ENCODE measurements around the gene KREMEN1.

The KREMEN1 gene

DNA sequence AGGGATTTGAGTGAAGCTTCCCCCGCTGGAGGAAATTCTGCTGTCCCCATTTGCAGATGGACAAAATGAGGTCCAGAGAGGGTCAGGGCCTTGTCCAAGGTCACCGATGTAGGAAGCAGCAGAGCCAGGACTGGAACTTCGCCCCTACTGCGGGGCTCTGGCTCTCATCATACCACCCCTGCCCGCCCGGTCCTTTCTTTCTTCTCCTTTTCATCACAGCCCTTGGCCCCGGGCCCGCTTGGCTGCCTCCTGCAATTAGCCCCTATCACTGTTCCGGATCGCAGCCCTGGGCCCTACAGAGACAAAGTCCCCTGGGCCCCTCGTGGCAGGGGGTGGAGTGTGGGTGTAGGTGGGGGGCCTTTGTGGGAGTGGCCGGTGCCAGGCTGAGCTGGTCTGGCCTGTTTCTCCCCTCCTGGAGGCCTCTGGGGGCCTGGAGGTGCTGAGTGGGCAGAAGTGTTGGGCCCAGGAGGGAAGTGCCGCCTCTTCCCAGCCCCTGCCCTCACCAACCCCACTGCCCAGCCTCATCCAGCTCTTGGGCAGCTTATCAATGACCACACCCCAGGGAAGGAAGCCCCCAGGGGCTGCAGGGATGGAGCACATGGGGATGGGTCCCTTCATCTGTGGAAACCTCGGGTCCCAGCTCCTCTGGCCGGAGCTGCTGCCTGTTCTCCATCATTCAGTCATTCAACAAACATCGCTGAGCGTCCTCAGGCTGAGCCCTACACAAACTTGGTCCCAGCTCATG, 136.2 kb downstream of the KREMEN1 start:
- H3K4me3 ChIP-seq (ENCODE audit: control insufficient read depth, low read depth, low read length), result no peak overlapping the region
- TF ChIP-seq, protein P1, sequence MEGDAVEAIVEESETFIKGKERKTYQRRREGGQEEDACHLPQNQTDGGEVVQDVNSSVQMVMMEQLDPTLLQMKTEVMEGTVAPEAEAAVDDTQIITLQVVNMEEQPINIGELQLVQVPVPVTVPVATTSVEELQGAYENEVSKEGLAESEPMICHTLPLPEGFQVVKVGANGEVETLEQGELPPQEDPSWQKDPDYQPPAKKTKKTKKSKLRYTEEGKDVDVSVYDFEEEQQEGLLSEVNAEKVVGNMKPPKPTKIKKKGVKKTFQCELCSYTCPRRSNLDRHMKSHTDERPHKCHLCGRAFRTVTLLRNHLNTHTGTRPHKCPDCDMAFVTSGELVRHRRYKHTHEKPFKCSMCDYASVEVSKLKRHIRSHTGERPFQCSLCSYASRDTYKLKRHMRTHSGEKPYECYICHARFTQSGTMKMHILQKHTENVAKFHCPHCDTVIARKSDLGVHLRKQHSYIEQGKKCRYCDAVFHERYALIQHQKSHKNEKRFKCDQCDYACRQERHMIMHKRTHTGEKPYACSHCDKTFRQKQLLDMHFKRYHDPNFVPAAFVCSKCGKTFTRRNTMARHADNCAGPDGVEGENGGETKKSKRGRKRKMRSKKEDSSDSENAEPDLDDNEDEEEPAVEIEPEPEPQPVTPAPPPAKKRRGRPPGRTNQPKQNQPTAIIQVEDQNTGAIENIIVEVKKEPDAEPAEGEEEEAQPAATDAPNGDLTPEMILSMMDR (IDR thresholded peaks at IDR 0.05; ENCODE audit: control insufficient read depth, insufficient read depth, low read depth, low read length, missing control alignments), result no peak
- DNase-seq (ENCODE audit: low read depth), result no peak

DNA sequence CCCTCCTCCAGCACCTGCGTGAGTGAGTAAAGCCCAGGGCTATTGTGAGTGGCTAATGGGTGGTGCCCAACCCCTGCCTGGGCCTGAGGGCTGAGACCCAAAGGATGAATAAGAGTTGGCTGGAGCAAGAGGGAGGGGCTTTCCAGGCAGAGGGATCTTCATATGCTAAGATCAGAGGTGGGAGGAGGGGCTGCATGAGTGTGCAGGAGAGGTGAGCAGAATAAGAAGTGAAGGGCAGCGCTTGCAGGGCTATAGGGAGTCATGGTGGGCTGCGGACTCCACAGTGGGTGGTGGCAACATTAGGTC, 136.7 kb downstream of the KREMEN1 start:
- DNase-seq (ENCODE audit: low read depth), result no peak
- H3K4me3 ChIP-seq (ENCODE audit: control insufficient read depth, low read depth, low read length), result no peak overlapping the region
- TF ChIP-seq, protein P1 (IDR thresholded peaks at IDR 0.05; ENCODE audit: control insufficient read depth, insufficient read depth, low read depth, low read length, missing control alignments), result no peak

DNA sequence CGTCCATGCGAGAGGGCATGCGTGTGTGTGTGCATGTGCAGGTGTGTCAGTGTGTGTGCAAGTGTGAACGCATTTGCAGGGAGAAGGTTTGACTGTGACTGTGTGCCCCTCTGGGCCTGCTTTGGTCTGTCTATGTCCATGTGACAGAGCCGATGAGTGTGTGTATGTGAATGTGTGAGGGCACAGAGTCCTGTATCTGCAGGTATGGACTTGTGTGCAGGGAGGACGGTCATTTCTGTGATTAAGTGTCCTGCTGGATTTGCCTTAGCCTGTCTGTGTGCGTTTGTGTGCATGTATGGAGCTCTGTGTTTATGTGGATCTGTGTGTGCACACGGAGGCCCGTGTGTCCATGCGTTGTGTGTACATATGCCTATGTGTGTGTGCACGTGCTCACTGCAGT, 138.2 kb downstream of the KREMEN1 start:
- no peak for DNase-seq (ENCODE audit: low read depth)
- TF ChIP-seq, protein P1 (IDR thresholded peaks at IDR 0.05; ENCODE audit: control insufficient read depth, insufficient read depth, low read depth, low read length, missing control alignments), result no peak
- H3K4me3 ChIP-seq (ENCODE audit: control insufficient read depth, low read depth, low read length), result no peak overlapping the region

DNA sequence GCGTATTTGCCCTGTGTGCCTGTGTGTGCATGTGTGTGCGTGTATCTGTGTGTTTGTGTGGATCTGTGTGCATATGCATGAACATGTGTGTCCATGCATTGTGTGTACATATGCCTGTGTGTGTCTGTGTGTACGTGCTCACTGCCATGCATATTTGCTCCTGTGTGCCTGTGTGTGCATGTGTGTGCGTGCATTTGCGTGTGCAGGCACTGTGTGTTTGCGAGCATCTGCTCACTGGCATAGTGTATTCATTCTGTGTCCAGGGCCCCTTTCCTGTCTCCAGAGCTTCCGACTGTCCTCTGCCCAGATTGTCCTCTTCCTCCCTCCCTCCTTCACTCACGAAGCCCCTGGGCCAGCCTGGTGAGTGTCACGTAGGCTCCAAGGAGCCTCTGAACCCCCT, 138.6 kb downstream of the KREMEN1 start:
- no peak overlapping the region for H3K4me3 ChIP-seq (ENCODE audit: control insufficient read depth, low read depth, low read length)

DNA sequence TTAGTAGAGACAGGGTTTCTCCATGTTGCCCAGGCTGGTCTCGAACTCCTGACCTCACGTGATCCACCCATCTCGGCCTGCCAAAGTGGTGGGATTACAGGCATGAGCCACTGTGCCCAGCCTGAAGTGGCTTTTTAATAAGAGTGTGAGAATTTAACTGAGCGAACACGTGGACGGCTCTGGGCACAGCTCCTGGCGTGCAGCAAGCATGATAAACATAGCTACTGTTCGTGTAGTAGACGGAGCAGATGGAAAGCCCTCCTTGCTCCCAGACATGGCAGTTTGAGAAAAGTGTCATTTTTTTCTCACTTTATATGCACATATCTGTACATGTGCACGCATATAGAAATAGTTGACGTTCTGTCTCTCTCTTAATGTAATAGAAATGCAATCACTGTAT, 139.9 kb downstream of the KREMEN1 start:
- no peak for DNase-seq (ENCODE audit: low read depth)
- TF ChIP-seq, protein P1 (IDR thresholded peaks at IDR 0.05; ENCODE audit: control insufficient read depth, insufficient read depth, low read depth, low read length, missing control alignments), result no peak
- H3K4me3 ChIP-seq (ENCODE audit: control insufficient read depth, low read depth, low read length), result no peak overlapping the region

More for the DNA sequence above, 138.6 kb downstream of the KREMEN1 start:
- TF ChIP-seq, protein P1 (IDR thresholded peaks at IDR 0.05; ENCODE audit: control insufficient read depth, insufficient read depth, low read depth, low read length, missing control alignments), result no peak
- DNase-seq (ENCODE audit: low read depth), result no peak

DNA sequence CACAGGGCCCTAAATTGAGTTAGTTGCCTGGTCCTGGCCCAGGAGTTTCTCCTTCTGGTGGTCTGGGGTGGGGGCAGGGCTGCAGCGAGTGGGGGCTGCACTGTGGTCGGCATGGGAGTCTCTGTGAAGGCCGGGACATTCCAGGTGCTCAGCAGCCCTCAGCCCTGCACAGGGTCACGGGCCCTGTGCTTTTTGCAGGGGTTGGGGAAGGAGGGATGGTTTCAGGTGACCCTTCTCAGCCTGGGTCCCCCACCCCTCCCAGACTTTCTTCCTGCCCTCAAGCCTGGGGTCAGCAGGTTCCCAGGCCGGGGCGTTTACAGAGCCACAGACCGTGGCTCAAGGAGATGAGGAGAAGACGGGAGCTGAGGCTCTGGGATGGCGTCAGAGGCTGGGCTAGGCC, 140.7 kb downstream of the KREMEN1 start:
- DNase-seq (ENCODE audit: low read depth), result no peak
- TF ChIP-seq, protein P1 (IDR thresholded peaks at IDR 0.05; ENCODE audit: control insufficient read depth, insufficient read depth, low read depth, low read length, missing control alignments), result no peak

More for the DNA sequence above, 140.7 kb downstream of the KREMEN1 start:
- no peak overlapping the region for H3K4me3 ChIP-seq (ENCODE audit: control insufficient read depth, low read depth, low read length)
